K562 (cell line): Measurements from ENCODE around the gene ARAP1. TPM values are rescaled to one million over a fixed set of nuclear protein-coding genes. Genes with fewer than 3 reads are reported as not detected.

Experiments
- CBX3 ChIP-seq, 2 experiments: IDR thresholded peaks; 1 replicate in 1 of 2; 2 replicates in 1 of 2; pipeline ENCODE4 v1.6.1; 2012; ENCODE audit warnings: inconsistent platforms in 2 of 2, low read length in 2 of 2, borderline replicate concordance in 1 of 2, control low read depth in 1 of 2
- CCNT2 ChIP-seq: IDR thresholded peaks from 2 replicates; pipeline ENCODE4 v1.6.1; 2011; ENCODE audit warnings: borderline replicate concordance, low read depth, mild to moderate bottlenecking, moderate library complexity, mixed read lengths, low read length; ENCODE audit not compliant: insufficient read length; ENCODE audit errors: extremely low read depth
- CXXC5 ChIP-seq: fragments of 250-450 bp; sonication (Bioruptor Pico); IDR thresholded peaks from 2 replicates; pipeline ENCODE4 v1.8.0; 2022; ENCODE audit warnings: inconsistent platforms, mild to moderate bottlenecking, moderate library complexity
- HDAC8 ChIP-seq: fragments of 450-650 bp; IDR thresholded peaks from 2 replicates; pipeline ENCODE4 v1.6.1; 2016; ENCODE audit warnings: mild to moderate bottlenecking, missing genetic modification characterization, moderate library complexity, missing compliant biosample characterization
- KDM2B ChIP-seq: fragments of 250-450 bp; sonication (Bioruptor Pico); IDR thresholded peaks from 2 replicates; pipeline ENCODE4 v1.8.0; 2021; ENCODE audit warnings: mild to moderate bottlenecking, moderate library complexity
- MYC ChIP-seq, 2 experiments: fragments of 250-450 bp in 1 of 2; sonication (Bioruptor Pico) in 1 of 2; IDR thresholded peaks; 2 replicates each; pipeline versions ENCODE4 v1.5.1 to v1.6.1; 2012 to 2021; ENCODE audit warnings: low read depth in 2 of 2, borderline replicate concordance in 1 of 2, improper control_type of control experiment in 1 of 2, low read length in 1 of 2, mild to moderate bottlenecking in 1 of 2, moderate library complexity in 1 of 2
- NCOA1 ChIP-seq: fragments of 450-650 bp; IDR thresholded peaks from 2 replicates; pipeline ENCODE4 v1.6.1; 2016; ENCODE audit warnings: low read depth
- NFIX ChIP-seq: fragments of 250-450 bp; sonication (Bioruptor Pico); IDR thresholded peaks from 2 replicates; pipeline ENCODE4 v1.4.0; 2020; ENCODE audit warnings: low read depth, mild to moderate bottlenecking, moderate library complexity
- NONO ChIP-seq, 2 experiments: fragments of 200-400 bp in 1 of 2; fragments of 450-650 bp in 1 of 2; formaldehyde crosslinking in 1 of 2; IDR thresholded peaks; 2 replicates each; pipeline ENCODE4 v1.6.1; 2017; ENCODE audit warnings: low read depth in 2 of 2, mild to moderate bottlenecking in 2 of 2, moderate library complexity in 2 of 2, low read length in 1 of 2
- POLR2B ChIP-seq: fragments of 450-650 bp; IDR thresholded peaks from 2 replicates; pipeline ENCODE4 v1.6.1; 2018; ENCODE audit warnings: low read depth; ENCODE audit not compliant: partially characterized antibody
- RAD21 ChIP-seq, 2 experiments: fragments of 250-450 bp in 1 of 2; fragments of 450-650 bp in 1 of 2; sonication (Bioruptor Pico) in 1 of 2; formaldehyde crosslinking in 1 of 2; IDR thresholded peaks in 1 of 2; conservative IDR thresholded peaks in 1 of 2; 2 replicates each; pipeline versions ENCODE4 v1.4.0 to v1.8.0; 2020 to 2022; ENCODE audit warnings: mild to moderate bottlenecking in 2 of 2, moderate library complexity in 1 of 2
- SIN3A ChIP-seq, 2 experiments: fragments of 150-350 bp in 1 of 2; IDR thresholded peaks; 2 replicates each; pipeline ENCODE4 v1.6.1; 2011 to 2016; ENCODE audit warnings: borderline replicate concordance in 2 of 2, low read depth in 2 of 2, low read length in 2 of 2, mild to moderate bottlenecking in 2 of 2, moderate library complexity in 2 of 2; ENCODE audit not compliant: control insufficient read depth in 1 of 2
- SUPT5H ChIP-seq: fragments of 450-650 bp; IDR thresholded peaks from 2 replicates; pipeline ENCODE4 v1.6.1; 2016
- TOE1 ChIP-seq, 2 experiments: fragments of 450-650 bp in 1 of 2; sonication (generic) in 1 of 2; formaldehyde crosslinking in 1 of 2; IDR thresholded peaks; 2 replicates each; pipeline versions ENCODE4 v1.7.1 to v1.8.0; 2016 to 2022; ENCODE audit warnings: borderline replicate concordance in 2 of 2, mild to moderate bottlenecking in 2 of 2, antibody characterized with exemption in 1 of 2, inconsistent platforms in 1 of 2, low read depth in 1 of 2, missing genetic modification reagents in 1 of 2, moderate library complexity in 1 of 2
- ZNF134 ChIP-seq: fragments of 250-450 bp; sonication (Bioruptor Pico); conservative IDR thresholded peaks from 2 replicates; pipeline ENCODE4 v1.4.0; 2020
- ZNF165 ChIP-seq: fragments of 250-450 bp; sonication (Bioruptor Pico); IDR thresholded peaks from 2 replicates; pipeline ENCODE4 v1.4.0; 2020; ENCODE audit warnings: borderline replicate concordance
- ZNF778 ChIP-seq: fragments of 450-650 bp; formaldehyde crosslinking; IDR thresholded peaks from 2 replicates; pipeline ENCODE4 v1.4.0; 2020; ENCODE audit warnings: mild to moderate bottlenecking, moderate library complexity
- ZNF830 ChIP-seq: fragments of 250-450 bp; sonication (Bioruptor Pico); IDR thresholded peaks from 2 replicates; pipeline ENCODE4 v1.5.0; 2021; ENCODE audit warnings: mild to moderate bottlenecking
- polyA plus RNA-seq, 8 experiments: library from polyadenylated mRNA; depleted of rRNA in 4 of 8; stranded (reverse) in 5 of 8; unstranded in 3 of 8; fragments of >200 nt; fragmentation: Nextera tagmentation in 2 of 8; fragmentation: Illumina TruSeq in 1 of 8; extraction: Ambion mirVana in 2 of 8; extraction: Trizol in 1 of 8; gene quantifications; 2 replicates each; pipeline versions ENCODE4 v1.2.1 to v1.2.3, GENCODE V29; 2011 to 2014; ENCODE audit warnings: inconsistent platforms in 1 of 8, missing spikeins in 1 of 8
- total RNA-seq, 7 experiments: library from RNA; depleted of rRNA in 6 of 7; stranded (reverse); fragments of >200 nt in 6 of 7; fragmentation: Illumina TruSeq in 2 of 7; extraction: Trizol in 2 of 7; gene quantifications; 2 replicates each; pipeline versions ENCODE4 v1.2.1 to v1.2.3, GENCODE V29; 2011 to 2021; ENCODE audit warnings: low replicate concordance in 1 of 7
- TF ChIP-seq, protein P1 (sequence below): fragments of 450-650 bp; IDR thresholded peaks from 2 replicates; pipeline ENCODE4 v1.6.1; 2018; ENCODE audit not compliant: partially characterized antibody
- TF ChIP-seq, protein P2 (sequence below): sonication (generic); formaldehyde crosslinking; IDR thresholded peaks from 2 replicates; pipeline ENCODE4 v1.4.0; 2020; ENCODE audit warnings: mild to moderate bottlenecking, missing genetic modification reagents

The ARAP1 gene
- total and polyA plus RNA-seq, 9 of the 15 experiments (the other 6 are each of a cell fraction or from before 2014, with no cell fraction given), result 0.23 to 67.0 (median 24.6) TPM

GRCh38 chr11:72752088-72752914, at the start of gene ARAP1 (continued):
- 0 out of 4 replicates have a peak, but pooled peaks of 1 of the 2 experiments have one; percentile 2 for TF ChIP-seq RAD21 (CRISPR knock-in tag; conservative IDR thresholded peaks at IDR 0.05 in 1 of 2, IDR thresholded peaks at IDR 0.05 in 1 of 2)
- TF ChIP-seq ZNF165 (CRISPR knock-in tag), result no peak
- TF ChIP-seq KDM2B (CRISPR knock-in tag), result no peak
- TF ChIP-seq POLR2B, result peak; percentile 11
- peak; percentile 78 to 89; a peak in 3 of 4 replicates for TF ChIP-seq SIN3A (IDR thresholded peaks at IDR 0.05; ENCODE audit: borderline replicate concordance in 2 of 2, control insufficient read depth in 1 of 2, low read depth in 2 of 2, low read length in 2 of 2)
- no peak for TF ChIP-seq HDAC8 (tag)
- 0 out of 4 replicates have a peak, but pooled peaks of 1 of the 2 experiments have one; percentile 8 for TF ChIP-seq NONO (IDR thresholded peaks at IDR 0.05; ENCODE audit: low read depth in 2 of 2, low read length in 1 of 2)
- TF ChIP-seq CCNT2, result peak; percentile 66
- TF ChIP-seq, protein P1, sequence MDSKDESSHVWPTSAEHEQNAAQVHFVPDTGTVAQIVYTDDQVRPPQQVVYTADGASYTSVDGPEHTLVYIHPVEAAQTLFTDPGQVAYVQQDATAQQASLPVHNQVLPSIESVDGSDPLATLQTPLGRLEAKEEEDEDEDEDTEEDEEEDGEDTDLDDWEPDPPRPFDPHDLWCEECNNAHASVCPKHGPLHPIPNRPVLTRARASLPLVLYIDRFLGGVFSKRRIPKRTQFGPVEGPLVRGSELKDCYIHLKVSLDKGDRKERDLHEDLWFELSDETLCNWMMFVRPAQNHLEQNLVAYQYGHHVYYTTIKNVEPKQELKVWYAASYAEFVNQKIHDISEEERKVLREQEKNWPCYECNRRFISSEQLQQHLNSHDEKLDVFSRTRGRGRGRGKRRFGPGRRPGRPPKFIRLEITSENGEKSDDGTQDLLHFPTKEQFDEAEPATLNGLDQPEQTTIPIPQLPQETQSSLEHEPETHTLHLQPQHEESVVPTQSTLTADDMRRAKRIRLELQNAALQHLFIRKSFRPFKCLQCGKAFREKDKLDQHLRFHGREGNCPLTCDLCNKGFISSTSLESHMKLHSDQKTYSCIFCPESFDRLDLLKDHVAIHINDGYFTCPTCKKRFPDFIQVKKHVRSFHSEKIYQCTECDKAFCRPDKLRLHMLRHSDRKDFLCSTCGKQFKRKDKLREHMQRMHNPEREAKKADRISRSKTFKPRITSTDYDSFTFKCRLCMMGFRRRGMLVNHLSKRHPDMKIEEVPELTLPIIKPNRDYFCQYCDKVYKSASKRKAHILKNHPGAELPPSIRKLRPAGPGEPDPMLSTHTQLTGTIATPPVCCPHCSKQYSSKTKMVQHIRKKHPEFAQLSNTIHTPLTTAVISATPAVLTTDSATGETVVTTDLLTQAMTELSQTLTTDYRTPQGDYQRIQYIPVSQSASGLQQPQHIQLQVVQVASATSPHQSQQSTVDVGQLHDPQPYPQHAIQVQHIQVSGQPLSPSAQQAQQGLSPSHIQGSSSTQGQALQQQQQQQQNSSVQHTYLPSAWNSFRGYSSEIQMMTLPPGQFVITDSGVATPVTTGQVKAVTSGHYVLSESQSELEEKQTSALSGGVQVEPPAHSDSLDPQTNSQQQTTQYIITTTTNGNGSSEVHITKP, result peak; percentile 96
- no peak for TF ChIP-seq NCOA1
- TF ChIP-seq TOE1 (IDR thresholded peaks at IDR 0.05; ENCODE audit: borderline replicate concordance), result peak; percentile 90; the same call in 1 of the 2 replicates
- no peak for TF ChIP-seq TOE1 (CRISPR knock-in tag; IDR thresholded peaks at IDR 0.05; ENCODE audit: borderline replicate concordance, low read depth)
- TF ChIP-seq, protein P2, sequence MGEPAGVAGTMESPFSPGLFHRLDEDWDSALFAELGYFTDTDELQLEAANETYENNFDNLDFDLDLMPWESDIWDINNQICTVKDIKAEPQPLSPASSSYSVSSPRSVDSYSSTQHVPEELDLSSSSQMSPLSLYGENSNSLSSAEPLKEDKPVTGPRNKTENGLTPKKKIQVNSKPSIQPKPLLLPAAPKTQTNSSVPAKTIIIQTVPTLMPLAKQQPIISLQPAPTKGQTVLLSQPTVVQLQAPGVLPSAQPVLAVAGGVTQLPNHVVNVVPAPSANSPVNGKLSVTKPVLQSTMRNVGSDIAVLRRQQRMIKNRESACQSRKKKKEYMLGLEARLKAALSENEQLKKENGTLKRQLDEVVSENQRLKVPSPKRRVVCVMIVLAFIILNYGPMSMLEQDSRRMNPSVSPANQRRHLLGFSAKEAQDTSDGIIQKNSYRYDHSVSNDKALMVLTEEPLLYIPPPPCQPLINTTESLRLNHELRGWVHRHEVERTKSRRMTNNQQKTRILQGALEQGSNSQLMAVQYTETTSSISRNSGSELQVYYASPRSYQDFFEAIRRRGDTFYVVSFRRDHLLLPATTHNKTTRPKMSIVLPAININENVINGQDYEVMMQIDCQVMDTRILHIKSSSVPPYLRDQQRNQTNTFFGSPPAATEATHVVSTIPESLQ (CRISPR knock-in tag), result no peak
- TF ChIP-seq SUPT5H, result peak; percentile 61
- no peak; the same call in 1 of the 2 replicates for TF ChIP-seq MYC (IDR thresholded peaks at IDR 0.05; ENCODE audit: low read depth, low read length)
- TF ChIP-seq MYC (CRISPR knock-in tag; IDR thresholded peaks at IDR 0.05; ENCODE audit: borderline replicate concordance, low read depth), result peak; percentile 72; the same call in 1 of the 2 replicates
- no peak for TF ChIP-seq NFIX (CRISPR knock-in tag)
- TF ChIP-seq ZNF778 (CRISPR knock-in tag), result no peak
- peak; percentile 62 for TF ChIP-seq CXXC5 (CRISPR knock-in tag)
- no peak for TF ChIP-seq CBX3 (IDR thresholded peaks at IDR 0.05; ENCODE audit: borderline replicate concordance in 1 of 2, low read length in 2 of 2)
- TF ChIP-seq ZNF830 (CRISPR knock-in tag), result 0 out of 2 replicates have a peak, but pooled peaks have one; percentile 54
- TF ChIP-seq ZNF134 (CRISPR knock-in tag), result peak; percentile 50; the same call in 1 of the 2 replicates
